Kidney (tissue), 14 donors: ENCODE results near the gene TRIM69. TPM values are rescaled to one million over a fixed set of nuclear protein-coding genes. Genes with fewer than 3 reads are reported as not detected.
"Not testable (repeated sequence)": the region's sequence is repeated elsewhere in the genome, so short reads cannot be mapped to it uniquely, and the experiment has no call there.

Source experiments
- DNase-seq, 5 donors: peaks; one replicate each; pipeline ENCODE4 v3.0.0-alpha.2; 2013 to 2020
- FAIRE-seq: peaks from 2 replicates; lab custom pipeline; 2012; peaks lifted over from hg19 to GRCh38; lab: Jason Lieb, UNC
- H3K27ac ChIP-seq, 2 donors: one replicate each; pipeline ENCODE4 v1.7.0; 2013; ENCODE audit warnings: low read depth in 2 of 2, low read length in 2 of 2, inconsistent platforms in 1 of 2
- H3K27me3 ChIP-seq: one replicate; pipeline ENCODE4 v1.7.1; 2013; ENCODE audit warnings: low read length, inconsistent platforms; ENCODE audit not compliant: control insufficient read depth, insufficient read depth
- H3K36me3 ChIP-seq, 3 donors: one replicate each; pipeline versions ENCODE4 v1.7.0 to v1.7.1; 2013; ENCODE audit warnings: low read length in 3 of 3, control low read depth in 1 of 3, inconsistent platforms in 1 of 3; ENCODE audit not compliant: insufficient read depth in 3 of 3, control insufficient read depth in 2 of 3
- H3K4me1 ChIP-seq, 3 donors: one replicate each; pipeline versions ENCODE4 v1.7.0 to v1.7.1; 2013; ENCODE audit warnings: low read length in 3 of 3, inconsistent platforms in 1 of 3, low read depth in 1 of 3; ENCODE audit not compliant: control insufficient read depth in 2 of 3, insufficient read depth in 2 of 3
- H3K4me3 ChIP-seq, 3 donors: one replicate each; pipeline versions ENCODE4 v1.7.0 to v1.8.1; 2013; ENCODE audit warnings: low read length in 3 of 3, control low read depth in 1 of 3, inconsistent platforms in 1 of 3
- H3K9ac ChIP-seq, 3 donors: one replicate each; pipeline versions ENCODE4 v1.7.0 to v1.7.1; 2013; ENCODE audit warnings: low read length in 3 of 3, control low read depth in 1 of 3, inconsistent platforms in 1 of 3
- H3K9me3 ChIP-seq, 3 donors: one replicate each; pipeline versions ENCODE4 v1.7.0 to v1.7.1; 2013; ENCODE audit warnings: low read length in 3 of 3, control low read depth in 1 of 3, inconsistent platforms in 1 of 3; ENCODE audit not compliant: control insufficient read depth in 2 of 3, insufficient read depth in 1 of 3
- intact Hi-C: fragments of 100-400 bp; cut with DNase I; formaldehyde crosslinking; loops from one replicate; pipeline ENCODE4 v1.11.1; 2022
- polyA plus RNA-seq: library from polyadenylated mRNA; stranded (reverse); fragments of 350-450 nt; fragmentation: Illumina TruSeq; extraction: RNeasy Lipid Tissue Mini Kit (QIAGEN cat#74804); gene quantifications from one replicate; pipeline ENCODE4 v1.2.3, GENCODE V29; 2014; ENCODE audit warnings: low read depth, low replicate concordance; ENCODE audit not compliant: insufficient read depth
- total RNA-seq: library from RNA; stranded (reverse); fragmentation: NEBNext Ultra II Directional; extraction: Animal tissue kit (Norgen Biotek cat#: 25700); gene quantifications from one replicate; pipeline ENCODE4 v1.2.1, GENCODE V29; 2021
- TF ChIP-seq, protein P1 (sequence below): IDR thresholded peaks from 3 replicates; pipeline ENCODE4 v1.5.1; 2012; ENCODE audit warnings: mild to moderate bottlenecking, moderate library complexity, borderline replicate concordance; ENCODE audit not compliant: insufficient read depth; ENCODE audit errors: extremely low read depth
- donor health status: control.
- donor health status: control.
- donor health status: control.
- donor health status: control.
- donor health status: control.
- donor health status: DM: yes; HTN: yes; CAD: no.
- donor health status: Normal renal cell carcinoma (clear cell type).

TRIM69 gene
- total and polyA plus RNA-seq, 2 donors from 2014 or later: 29.6 to 41.2 TPM

DNA sequence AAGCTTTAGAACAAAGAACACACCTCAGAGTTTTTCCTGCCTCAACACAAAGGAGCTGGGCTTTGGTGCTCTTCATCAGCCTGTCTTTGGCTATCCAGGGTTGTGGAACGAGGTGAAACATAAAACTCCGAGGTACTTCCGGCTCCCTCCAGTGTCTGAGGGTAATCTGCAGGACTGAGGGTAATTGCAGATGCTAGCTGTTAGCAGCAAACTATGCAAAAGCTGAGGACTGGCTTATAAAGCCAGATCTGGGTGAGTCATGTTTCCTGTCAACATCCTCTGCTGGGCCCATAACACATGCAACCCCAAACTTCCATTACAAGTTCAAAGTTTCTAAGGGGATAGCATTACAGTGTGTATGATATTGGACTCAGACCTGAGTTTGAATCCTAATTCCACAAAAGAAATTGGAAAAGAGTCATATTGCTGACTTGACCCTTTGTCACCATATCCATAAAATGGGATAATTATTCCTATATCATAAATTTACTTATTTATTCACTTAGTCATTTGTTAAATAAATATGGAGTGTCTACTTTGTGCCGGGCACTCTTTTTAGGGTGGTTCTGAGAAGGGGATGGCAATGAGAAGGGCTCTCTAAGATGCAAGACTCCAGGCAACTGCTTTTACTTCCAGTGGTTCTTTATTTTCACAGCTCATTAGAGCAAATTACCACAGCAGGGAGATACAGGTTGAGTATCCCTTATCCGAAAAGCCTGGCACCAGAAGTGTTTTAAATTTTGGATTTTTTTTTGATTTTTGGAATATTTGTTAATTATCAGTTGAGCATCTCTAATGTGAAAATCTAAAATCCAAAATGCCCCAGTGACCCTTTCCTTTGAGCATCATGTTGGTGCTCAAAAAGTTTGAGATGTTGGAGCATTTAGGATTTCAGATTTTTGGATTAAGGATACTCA lies 9.5 kb upstream of the TRIM69 start:
- intact Hi-C loops: no loop called here
- Histone ChIP-seq H3K36me3 (peaks cover 0 to 3% (median 0%) of the 10 kb centered on the region in 3 donors), H3K9ac (peak overlapping the region in 1 of 3 donors; percentile 0), H3K4me1 (peaks cover 0 to 6% (median 0%) of the 10 kb centered on the region in 3 donors), H3K9me3 (no peaks in the 10 kb centered on the region), H3K27me3 (no peaks in the 10 kb centered on the region), H3K4me3 (no peak overlapping the region), H3K27ac (peak overlapping the region; percentile 99)
- DNase-seq (peak in 3 of 5 donors; percentile 12 to 46 (median 41)), FAIRE-seq (no peak)
- TF ChIP-seq, protein P1, sequence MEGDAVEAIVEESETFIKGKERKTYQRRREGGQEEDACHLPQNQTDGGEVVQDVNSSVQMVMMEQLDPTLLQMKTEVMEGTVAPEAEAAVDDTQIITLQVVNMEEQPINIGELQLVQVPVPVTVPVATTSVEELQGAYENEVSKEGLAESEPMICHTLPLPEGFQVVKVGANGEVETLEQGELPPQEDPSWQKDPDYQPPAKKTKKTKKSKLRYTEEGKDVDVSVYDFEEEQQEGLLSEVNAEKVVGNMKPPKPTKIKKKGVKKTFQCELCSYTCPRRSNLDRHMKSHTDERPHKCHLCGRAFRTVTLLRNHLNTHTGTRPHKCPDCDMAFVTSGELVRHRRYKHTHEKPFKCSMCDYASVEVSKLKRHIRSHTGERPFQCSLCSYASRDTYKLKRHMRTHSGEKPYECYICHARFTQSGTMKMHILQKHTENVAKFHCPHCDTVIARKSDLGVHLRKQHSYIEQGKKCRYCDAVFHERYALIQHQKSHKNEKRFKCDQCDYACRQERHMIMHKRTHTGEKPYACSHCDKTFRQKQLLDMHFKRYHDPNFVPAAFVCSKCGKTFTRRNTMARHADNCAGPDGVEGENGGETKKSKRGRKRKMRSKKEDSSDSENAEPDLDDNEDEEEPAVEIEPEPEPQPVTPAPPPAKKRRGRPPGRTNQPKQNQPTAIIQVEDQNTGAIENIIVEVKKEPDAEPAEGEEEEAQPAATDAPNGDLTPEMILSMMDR: no peak

GRCh38 chr15:44727485-44728231 lies 8.7 kb upstream of the TRIM69 start:
- Histone ChIP-seq H3K4me1 (peaks cover 0 to 6% (median 0%) of the 10 kb centered on the region in 3 donors), H3K9me3 (no peaks in the 10 kb centered on the region), H3K36me3 (peaks cover 0 to 5% (median 0%) of the 10 kb centered on the region in 3 donors), H3K9ac (no peak overlapping the region), H3K27me3 (no peaks in the 10 kb centered on the region), H3K4me3 (peak overlapping the region in 1 of 3 donors; percentile 70), H3K27ac (peak overlapping the region; percentile 99)
- intact Hi-C loops: no loop called here
- no peak for DNase-seq
- TF ChIP-seq, protein P1: no peak
- no peak for FAIRE-seq

DNA sequence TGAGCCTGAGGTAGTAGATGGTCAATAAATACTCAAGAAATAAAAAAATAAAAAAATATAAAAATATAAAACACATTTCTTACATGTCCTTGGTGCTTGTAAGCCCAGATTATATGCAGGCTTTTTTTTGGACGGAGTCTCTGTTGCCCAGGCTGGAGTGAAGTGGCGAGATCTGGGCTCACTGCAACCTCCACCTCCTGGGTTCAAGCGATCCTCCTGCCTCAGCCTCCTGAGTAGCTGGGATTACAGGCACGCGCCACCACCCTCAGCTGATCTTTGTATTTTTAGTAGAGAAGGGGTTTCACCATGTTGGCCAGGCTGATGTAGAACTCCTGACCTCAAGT lies 8.1 kb upstream of the TRIM69 start:
- H3K27me3 ChIP-seq, DNase-seq, H3K4me1 ChIP-seq, FAIRE-seq, H3K36me3 ChIP-seq, intact Hi-C loops, H3K9me3 ChIP-seq: not testable (repeated sequence)
- peak overlapping the region; percentile 99 for H3K27ac ChIP-seq
- peak overlapping the region; percentile 70 to 98 (median 93) for H3K4me3 ChIP-seq
- peak overlapping the region; percentile 60 to 98 (median 85) for H3K9ac ChIP-seq
